Neural crest cell (in vitro differentiated cells): Measurements from ENCODE around the gene PTGR3. TPM values are rescaled to one million over a fixed set of nuclear protein-coding genes. Genes with fewer than 3 reads are reported as not detected.

Experiments used
- DNase-seq: peaks from one replicate; pipeline ENCODE4 v3.0.0; 2021; ENCODE audit warnings: low read depth, mixed read lengths, low spot score
- H3K27ac Mint-ChIP-seq: one replicate; pipeline ENCODE4 v1.8.0; 2021; ENCODE audit warnings: mild to moderate bottlenecking, mixed read lengths; ENCODE audit not compliant: unreplicated experiment
- H3K27me3 Mint-ChIP-seq: 2 replicates; pipeline ENCODE4 v1.8.0; 2021; ENCODE audit warnings: low read depth, mild to moderate bottlenecking, mixed read lengths
- H3K36me3 Mint-ChIP-seq: 2 replicates; pipeline ENCODE4 v1.8.0; 2021; ENCODE audit warnings: low read depth, mild to moderate bottlenecking, mixed read lengths
- H3K4me1 Mint-ChIP-seq: 2 replicates; pipeline ENCODE4 v1.8.0; 2021; ENCODE audit warnings: mixed read lengths
- H3K4me3 Mint-ChIP-seq: one replicate; pipeline ENCODE4 v1.8.0; 2021; ENCODE audit warnings: mild to moderate bottlenecking, mixed read lengths
- H3K9me3 Mint-ChIP-seq: 2 replicates; pipeline ENCODE4 v1.8.0; 2021; ENCODE audit warnings: mixed read lengths
- total RNA-seq: library from RNA; stranded (reverse); gene quantifications from 2 replicates; pipeline ENCODE4 v1.2.1, GENCODE V29; 2021
- TF ChIP-seq, protein P1 (sequence below): fragments of 200-600 bp; sonication (generic); conservative IDR thresholded peaks from 2 replicates; pipeline ENCODE4 v1.5.0; 2021; ENCODE audit warnings: antibody characterized with exemption, mild to moderate bottlenecking

PTGR3 gene
- total RNA-seq, 1 donor from 2014 or later = 12.1 TPM

DNA sequence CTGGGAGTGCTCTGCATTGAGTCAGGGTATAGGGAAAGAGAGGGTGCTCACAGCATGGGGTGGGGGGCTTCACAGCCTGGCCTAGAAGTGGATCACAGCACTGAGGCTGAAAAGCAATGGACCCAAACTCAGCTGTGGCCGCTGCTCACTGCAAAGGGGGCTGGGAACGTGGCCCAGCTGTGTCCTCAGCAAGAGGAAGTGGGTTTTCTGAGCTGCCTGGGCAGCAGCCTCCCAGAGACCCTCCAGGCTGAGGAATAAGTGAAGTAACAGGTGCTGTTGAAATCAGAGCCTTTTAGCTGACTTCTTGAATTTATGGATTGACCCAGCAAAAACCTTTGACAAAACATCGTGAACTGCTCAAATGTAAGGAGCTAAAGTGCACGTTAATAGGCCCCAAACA, 35.2 kb downstream of the PTGR3 start:
- DNase-seq = no peak
- Mint-ChIP-seq H3K27ac (no peak overlapping the region), H3K36me3 (no peaks in the 10 kb centered on the region), H3K9me3 (no peaks in the 10 kb centered on the region), H3K4me3 (no peak overlapping the region), H3K4me1 (peaks cover 13% of the 10 kb centered on the region), H3K27me3 (no peaks in the 10 kb centered on the region)
- TF ChIP-seq, protein P1, sequence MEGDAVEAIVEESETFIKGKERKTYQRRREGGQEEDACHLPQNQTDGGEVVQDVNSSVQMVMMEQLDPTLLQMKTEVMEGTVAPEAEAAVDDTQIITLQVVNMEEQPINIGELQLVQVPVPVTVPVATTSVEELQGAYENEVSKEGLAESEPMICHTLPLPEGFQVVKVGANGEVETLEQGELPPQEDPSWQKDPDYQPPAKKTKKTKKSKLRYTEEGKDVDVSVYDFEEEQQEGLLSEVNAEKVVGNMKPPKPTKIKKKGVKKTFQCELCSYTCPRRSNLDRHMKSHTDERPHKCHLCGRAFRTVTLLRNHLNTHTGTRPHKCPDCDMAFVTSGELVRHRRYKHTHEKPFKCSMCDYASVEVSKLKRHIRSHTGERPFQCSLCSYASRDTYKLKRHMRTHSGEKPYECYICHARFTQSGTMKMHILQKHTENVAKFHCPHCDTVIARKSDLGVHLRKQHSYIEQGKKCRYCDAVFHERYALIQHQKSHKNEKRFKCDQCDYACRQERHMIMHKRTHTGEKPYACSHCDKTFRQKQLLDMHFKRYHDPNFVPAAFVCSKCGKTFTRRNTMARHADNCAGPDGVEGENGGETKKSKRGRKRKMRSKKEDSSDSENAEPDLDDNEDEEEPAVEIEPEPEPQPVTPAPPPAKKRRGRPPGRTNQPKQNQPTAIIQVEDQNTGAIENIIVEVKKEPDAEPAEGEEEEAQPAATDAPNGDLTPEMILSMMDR = no peak

DNA sequence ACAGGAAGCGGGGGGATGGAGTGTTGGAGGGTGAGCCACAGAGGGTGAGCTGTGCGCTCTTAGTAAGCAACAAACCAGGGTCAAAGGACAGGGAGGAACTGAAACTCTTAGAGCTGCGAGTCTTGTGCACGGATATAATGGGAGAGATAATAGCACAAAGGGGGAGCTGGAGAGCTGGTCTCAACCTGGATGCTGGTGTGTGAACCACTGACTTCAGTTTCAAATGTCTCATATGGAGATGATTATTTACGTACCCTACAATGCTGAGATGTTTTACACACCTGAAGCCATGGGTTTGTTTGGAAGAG, 35.9 kb downstream of the PTGR3 start:
- no peaks in the 10 kb centered on the region for H3K27me3 Mint-ChIP-seq
- DNase-seq = no peak
- H3K9me3 Mint-ChIP-seq = no peaks in the 10 kb centered on the region
- no peaks in the 10 kb centered on the region for H3K36me3 Mint-ChIP-seq
- no peak overlapping the region for H3K4me3 Mint-ChIP-seq
- TF ChIP-seq, protein P1 = no peak
- H3K4me1 Mint-ChIP-seq = peaks cover 13% of the 10 kb centered on the region
- H3K27ac Mint-ChIP-seq = no peak overlapping the region

DNA sequence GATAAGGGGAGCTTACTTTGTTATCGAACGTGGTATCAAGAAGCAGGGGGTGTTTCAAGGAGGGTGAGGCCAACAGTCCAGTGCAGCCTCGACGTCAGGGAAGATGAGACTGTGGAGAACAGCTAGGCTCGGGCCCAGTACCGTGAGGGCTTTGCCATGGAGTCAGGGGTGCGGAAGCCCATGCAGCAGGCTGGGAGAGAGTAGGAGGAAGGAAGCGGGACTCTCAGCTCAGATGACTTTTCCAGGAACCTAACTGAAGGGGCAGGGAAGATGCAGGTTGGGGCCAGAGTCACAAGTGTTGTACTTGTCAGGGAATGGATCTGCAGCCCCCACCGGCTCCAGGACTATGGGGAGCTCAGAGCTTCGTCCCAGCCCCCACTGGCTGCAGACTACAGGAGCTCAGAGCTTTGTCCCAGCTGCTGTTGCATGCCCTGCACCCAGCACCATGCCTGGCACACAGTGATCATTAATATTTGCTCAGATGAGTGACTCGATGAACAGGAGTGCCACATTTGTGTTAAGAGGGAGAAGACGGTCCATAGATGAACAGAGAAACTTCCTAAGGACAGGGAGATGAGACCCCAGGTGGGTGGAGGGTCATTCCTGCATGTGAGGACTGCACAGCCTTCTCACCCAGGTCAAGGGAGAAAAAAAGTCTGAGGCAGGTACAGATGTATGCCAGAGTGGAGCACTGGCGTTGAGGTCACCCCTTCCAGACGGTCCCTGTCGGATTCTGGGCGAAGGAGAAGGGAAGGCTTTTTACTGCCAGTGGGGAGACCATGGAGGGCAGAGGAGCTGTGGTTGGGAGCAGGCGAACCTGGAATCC, 36.4 kb downstream of the PTGR3 start:
- H3K27ac Mint-ChIP-seq = no peak overlapping the region

DNA sequence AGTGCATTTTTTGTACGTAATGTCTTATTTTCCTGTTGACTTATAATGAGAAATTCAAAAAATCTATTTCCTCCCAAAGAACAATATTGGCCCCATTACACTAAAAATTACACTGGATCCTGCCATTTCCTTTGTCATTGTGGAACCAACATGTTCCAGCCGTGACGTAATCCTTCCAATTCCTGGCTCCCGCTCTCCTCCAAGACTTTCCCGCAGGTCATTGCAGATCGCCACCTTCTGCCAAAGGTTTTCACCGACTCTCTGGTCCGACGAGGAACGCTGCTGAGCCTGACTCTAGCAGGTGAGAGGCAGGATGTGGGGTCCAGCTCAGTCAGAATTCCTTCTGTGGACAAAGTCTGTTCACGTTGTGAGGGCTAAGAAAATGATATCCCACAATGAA, 38.0 kb downstream of the PTGR3 start:
- Mint-ChIP-seq H3K4me1 (peaks cover 13% of the 10 kb centered on the region), H3K27me3 (no peaks in the 10 kb centered on the region), H3K27ac (no peak overlapping the region), H3K36me3 (no peaks in the 10 kb centered on the region), H3K4me3 (no peak overlapping the region), H3K9me3 (no peaks in the 10 kb centered on the region)
- TF ChIP-seq, protein P1 = no peak
- DNase-seq = no peak

More for the DNA sequence above, 36.4 kb downstream of the PTGR3 start:
- no peak for DNase-seq
- Mint-ChIP-seq H3K4me3 (no peak overlapping the region), H3K36me3 (no peaks in the 10 kb centered on the region), H3K4me1 (peaks cover 13% of the 10 kb centered on the region), H3K9me3 (no peaks in the 10 kb centered on the region), H3K27me3 (no peaks in the 10 kb centered on the region)
- TF ChIP-seq, protein P1 = no peak

DNA sequence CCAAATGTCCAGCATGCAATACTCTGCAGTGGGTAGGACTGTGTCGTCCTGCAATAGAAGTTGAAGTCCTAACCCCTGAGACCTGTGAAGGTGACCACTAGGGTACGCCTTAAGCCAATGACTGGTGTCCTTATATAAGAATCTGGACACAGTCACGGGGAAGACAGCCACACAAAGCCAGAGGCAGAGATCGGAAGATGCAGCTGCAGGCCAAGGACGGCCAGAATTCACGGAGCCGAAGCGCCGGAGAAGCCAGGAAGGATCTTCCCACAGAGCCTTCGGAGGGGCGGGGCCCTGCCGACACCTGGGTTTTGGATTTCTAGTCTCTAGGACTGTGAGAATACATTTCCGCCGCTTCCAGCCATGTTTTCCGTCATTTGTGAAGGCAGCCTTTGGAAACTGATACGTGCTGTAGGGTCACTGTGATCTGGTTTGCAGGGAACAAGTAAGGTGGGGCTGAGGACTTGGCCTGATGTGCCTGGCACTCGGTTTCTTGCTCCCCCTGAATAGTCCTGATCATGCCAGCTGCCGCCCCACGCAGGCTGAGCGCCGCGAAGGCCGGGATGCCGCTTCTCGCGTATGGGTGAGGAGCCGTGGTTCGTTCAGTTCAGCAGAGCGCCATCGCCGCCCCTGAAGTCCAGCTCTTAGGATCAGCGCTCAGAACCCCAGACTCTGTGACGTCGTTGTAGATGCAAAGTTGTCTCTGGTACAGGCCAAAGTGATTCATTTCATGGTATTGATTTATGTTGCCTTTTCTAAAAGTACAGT, 38.7 kb downstream of the PTGR3 start:
- Mint-ChIP-seq H3K27ac (no peak overlapping the region), H3K9me3 (no peaks in the 10 kb centered on the region), H3K36me3 (no peaks in the 10 kb centered on the region), H3K27me3 (no peaks in the 10 kb centered on the region), H3K4me1 (peaks cover 13% of the 10 kb centered on the region), H3K4me3 (no peak overlapping the region)
- DNase-seq = no peak
- TF ChIP-seq, protein P1 = no peak
